ENCODE results near the gene TSPAN14. TPM values are rescaled to one million over a fixed set of nuclear protein-coding genes. Genes with fewer than 3 reads are reported as not detected.

The TSPAN14 gene
- total and polyA plus RNA-seq, 2 experiments from 2014 or later: 17.9 to 40.7 TPM

DNA sequence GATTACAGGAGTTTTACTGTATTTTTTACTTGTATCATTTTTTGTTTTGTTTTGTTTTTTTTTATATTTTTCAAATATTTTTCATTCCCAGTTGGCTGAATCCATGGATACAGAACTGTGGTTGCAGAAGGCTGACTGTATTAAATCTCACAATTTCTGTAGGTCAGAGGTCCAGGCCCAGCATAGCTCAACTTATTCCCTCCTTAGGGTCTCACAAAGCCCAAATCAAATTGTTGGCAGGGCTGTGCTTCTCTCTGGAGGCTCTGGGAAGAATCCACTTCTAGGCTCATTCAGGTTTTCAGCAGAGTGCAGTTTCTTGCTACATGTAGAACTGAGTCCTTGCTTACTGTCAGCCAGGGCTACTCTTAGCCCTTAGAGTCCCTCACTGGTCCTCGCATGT, 22.6 kb downstream of the TSPAN14 start (continued):
- TF ChIP-seq, protein P1, sequence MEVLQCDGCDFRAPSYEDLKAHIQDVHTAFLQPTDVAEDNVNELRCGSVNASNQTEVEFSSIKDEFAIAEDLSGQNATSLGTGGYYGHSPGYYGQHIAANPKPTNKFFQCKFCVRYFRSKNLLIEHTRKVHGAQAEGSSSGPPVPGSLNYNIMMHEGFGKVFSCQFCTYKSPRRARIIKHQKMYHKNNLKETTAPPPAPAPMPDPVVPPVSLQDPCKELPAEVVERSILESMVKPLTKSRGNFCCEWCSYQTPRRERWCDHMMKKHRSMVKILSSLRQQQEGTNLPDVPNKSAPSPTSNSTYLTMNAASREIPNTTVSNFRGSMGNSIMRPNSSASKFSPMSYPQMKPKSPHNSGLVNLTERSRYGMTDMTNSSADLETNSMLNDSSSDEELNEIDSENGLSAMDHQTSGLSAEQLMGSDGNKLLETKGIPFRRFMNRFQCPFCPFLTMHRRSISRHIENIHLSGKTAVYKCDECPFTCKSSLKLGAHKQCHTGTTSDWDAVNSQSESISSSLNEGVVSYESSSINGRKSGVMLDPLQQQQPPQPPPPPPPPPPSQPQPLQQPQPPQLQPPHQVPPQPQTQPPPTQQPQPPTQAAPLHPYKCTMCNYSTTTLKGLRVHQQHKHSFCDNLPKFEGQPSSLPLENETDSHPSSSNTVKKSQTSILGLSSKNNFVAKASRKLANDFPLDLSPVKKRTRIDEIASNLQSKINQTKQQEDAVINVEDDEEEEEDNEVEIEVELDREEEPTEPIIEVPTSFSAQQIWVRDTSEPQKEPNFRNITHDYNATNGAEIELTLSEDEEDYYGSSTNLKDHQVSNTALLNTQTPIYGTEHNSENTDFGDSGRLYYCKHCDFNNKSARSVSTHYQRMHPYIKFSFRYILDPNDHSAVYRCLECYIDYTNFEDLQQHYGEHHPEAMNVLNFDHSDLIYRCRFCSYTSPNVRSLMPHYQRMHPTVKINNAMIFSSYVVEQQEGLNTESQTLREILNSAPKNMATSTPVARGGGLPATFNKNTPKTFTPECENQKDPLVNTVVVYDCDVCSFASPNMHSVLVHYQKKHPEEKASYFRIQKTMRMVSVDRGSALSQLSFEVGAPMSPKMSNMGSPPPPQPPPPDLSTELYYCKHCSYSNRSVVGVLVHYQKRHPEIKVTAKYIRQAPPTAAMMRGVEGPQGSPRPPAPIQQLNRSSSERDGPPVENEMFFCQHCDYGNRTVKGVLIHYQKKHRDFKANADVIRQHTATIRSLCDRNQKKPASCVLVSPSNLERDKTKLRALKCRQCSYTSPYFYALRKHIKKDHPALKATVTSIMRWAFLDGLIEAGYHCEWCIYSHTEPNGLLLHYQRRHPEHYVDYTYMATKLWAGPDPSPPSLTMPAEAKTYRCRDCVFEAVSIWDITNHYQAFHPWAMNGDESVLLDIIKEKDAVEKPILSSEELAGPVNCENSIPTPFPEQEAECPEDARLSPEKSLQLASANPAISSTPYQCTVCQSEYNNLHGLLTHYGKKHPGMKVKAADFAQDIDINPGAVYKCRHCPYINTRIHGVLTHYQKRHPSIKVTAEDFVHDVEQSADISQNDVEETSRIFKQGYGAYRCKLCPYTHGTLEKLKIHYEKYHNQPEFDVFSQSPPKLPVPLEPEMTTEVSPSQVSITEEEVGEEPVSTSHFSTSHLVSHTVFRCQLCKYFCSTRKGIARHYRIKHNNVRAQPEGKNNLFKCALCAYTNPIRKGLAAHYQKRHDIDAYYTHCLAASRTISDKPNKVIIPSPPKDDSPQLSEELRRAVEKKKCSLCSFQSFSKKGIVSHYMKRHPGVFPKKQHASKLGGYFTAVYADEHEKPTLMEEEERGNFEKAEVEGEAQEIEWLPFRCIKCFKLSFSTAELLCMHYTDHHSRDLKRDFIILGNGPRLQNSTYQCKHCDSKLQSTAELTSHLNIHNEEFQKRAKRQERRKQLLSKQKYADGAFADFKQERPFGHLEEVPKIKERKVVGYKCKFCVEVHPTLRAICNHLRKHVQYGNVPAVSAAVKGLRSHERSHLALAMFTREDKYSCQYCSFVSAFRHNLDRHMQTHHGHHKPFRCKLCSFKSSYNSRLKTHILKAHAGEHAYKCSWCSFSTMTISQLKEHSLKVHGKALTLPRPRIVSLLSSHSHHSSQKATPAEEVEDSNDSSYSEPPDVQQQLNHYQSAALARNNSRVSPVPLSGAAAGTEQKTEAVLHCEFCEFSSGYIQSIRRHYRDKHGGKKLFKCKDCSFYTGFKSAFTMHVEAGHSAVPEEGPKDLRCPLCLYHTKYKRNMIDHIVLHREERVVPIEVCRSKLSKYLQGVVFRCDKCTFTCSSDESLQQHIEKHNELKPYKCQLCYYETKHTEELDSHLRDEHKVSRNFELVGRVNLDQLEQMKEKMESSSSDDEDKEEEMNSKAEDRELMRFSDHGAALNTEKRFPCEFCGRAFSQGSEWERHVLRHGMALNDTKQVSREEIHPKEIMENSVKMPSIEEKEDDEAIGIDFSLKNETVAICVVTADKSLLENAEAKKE (CRISPR knock-in tag; IDR thresholded peaks at IDR 0.05): no peak

DNA sequence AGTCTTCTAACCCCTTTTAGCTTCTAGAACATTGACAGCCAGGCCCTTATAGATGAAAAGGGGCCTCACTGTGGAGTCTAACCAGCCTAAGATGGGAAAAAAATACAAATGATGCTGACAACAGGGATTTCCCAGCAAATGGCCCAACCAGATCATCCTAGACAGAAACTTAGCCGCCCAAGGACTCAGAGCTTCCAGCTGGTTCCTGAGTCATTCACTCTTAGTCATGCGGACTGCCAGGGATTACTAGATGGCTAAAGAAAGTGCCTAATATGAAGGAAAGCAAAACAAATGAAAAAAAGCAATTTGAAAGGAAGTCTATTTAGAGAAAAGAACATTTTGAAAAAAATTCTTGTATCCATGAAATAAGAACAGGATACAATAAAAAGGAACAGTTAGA, 23.7 kb downstream of the TSPAN14 start:
- H3K27me3 ChIP-seq (ENCODE audit: insufficient read depth): no peaks in the 10 kb centered on the region
- no peak overlapping the region for H3K27ac ChIP-seq (ENCODE audit: low read depth)
- H4K20me1 ChIP-seq (replicated peaks; ENCODE audit: insufficient read depth): peaks cover 27% of the 10 kb centered on the region; the same call in 1 of the 2 replicates
- no peak overlapping the region for H3K4me2 ChIP-seq
- Mint-ChIP-seq H3K4me3 (no peak overlapping the region), H3K27ac (peak overlapping the region; percentile 42; the same call in 1 of the 2 replicates), H3K36me3 (ENCODE audit: low read depth) (peaks cover 35% of the 10 kb centered on the region), H3K9me3 (peaks cover 10% of the 10 kb centered on the region), H3K4me1 (peaks cover 45% of the 10 kb centered on the region), H3K27me3 (ENCODE audit: insufficient read depth, low read depth, poor library complexity) (peaks cover 2% of the 10 kb centered on the region)
- DNase-seq (ENCODE audit: low spot score) (no peak), ATAC-seq (no peak)
- H3K9me2 ChIP-seq (ENCODE audit: insufficient read depth): no peaks in the 10 kb centered on the region
- H3K4me1 ChIP-seq (ENCODE audit: insufficient read depth): peaks cover 36% of the 10 kb centered on the region
- H3K36me3 ChIP-seq (ENCODE audit: insufficient read depth): no peaks in the 10 kb centered on the region
- H2AFZ ChIP-seq: no peak overlapping the region
- no peaks in the 10 kb centered on the region for H3F3A ChIP-seq (replicated peaks; ENCODE audit: low read depth)
- H3K4me3 ChIP-seq: no peak overlapping the region
- peaks cover 90% of the 10 kb centered on the region for H3K79me2 ChIP-seq (replicated peaks; ENCODE audit: insufficient read depth)
- no peak for TF ChIP-seq EZH2 (IDR thresholded peaks at IDR 0.05; ENCODE audit: low read depth, unreplicated experiment)
- TF ChIP-seq ZNF114 (CRISPR knock-in tag; IDR thresholded peaks at IDR 0.05): no peak
- no peak for TF ChIP-seq CREB1 (CRISPR knock-in tag; IDR thresholded peaks at IDR 0.05; ENCODE audit: low read depth)
- no peak for TF ChIP-seq POLR2AphosphoS5 (IDR thresholded peaks at IDR 0.05; ENCODE audit: low read depth)
- TF ChIP-seq STAT1 (IDR thresholded peaks at IDR 0.05; ENCODE audit: unreplicated experiment): no peak
- no peak for TF ChIP-seq NANOG (IDR thresholded peaks at IDR 0.05; ENCODE audit: borderline replicate concordance)
- TF ChIP-seq, protein P1 (CRISPR knock-in tag; IDR thresholded peaks at IDR 0.05): no peak
- TF ChIP-seq, protein P2, sequence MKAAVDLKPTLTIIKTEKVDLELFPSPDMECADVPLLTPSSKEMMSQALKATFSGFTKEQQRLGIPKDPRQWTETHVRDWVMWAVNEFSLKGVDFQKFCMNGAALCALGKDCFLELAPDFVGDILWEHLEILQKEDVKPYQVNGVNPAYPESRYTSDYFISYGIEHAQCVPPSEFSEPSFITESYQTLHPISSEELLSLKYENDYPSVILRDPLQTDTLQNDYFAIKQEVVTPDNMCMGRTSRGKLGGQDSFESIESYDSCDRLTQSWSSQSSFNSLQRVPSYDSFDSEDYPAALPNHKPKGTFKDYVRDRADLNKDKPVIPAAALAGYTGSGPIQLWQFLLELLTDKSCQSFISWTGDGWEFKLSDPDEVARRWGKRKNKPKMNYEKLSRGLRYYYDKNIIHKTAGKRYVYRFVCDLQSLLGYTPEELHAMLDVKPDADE (IDR thresholded peaks at IDR 0.05): no peak

Data from GM23338 (cell line).